Hepatocyte (in vitro differentiated cells): ENCODE measurements around the gene PRDM15. TPM values are rescaled to one million over a fixed set of nuclear protein-coding genes. Genes with fewer than 3 reads are reported as not detected.

Experiments used
- DNase-seq: peaks from one replicate; pipeline ENCODE4 v3.0.0-alpha.2; 2016; ENCODE audit warnings: low spot score
- H2AFZ ChIP-seq: fragments of 200-600 bp; sonication (generic); 2 replicates; pipeline ENCODE4 v1.6.0; 2016; ENCODE audit warnings: antibody characterized with exemption, mild to moderate bottlenecking
- H3K27ac ChIP-seq: fragments of 200-600 bp; sonication (generic); 2 replicates; pipeline ENCODE4 v1.5.1; 2016; ENCODE audit warnings: mild to moderate bottlenecking
- H3K27me3 ChIP-seq: fragments of 200-600 bp; sonication (generic); 2 replicates; pipeline ENCODE4 v1.6.1; 2016
- H3K36me3 ChIP-seq: fragments of 200-600 bp; sonication (generic); replicated peaks from 2 replicates; pipeline ENCODE4 v1.5.1; 2016; ENCODE audit warnings: low read depth; ENCODE audit not compliant: insufficient read depth
- H3K4me1 ChIP-seq: fragments of 200-600 bp; sonication (generic); 2 replicates; pipeline ENCODE4 v1.5.1; 2016; ENCODE audit warnings: mild to moderate bottlenecking, moderate library complexity; ENCODE audit not compliant: insufficient read depth
- H3K4me2 ChIP-seq: fragments of 200-600 bp; sonication (generic); 2 replicates; pipeline ENCODE4 v1.6.0; 2016
- H3K4me3 ChIP-seq: fragments of 200-600 bp; sonication (generic); 2 replicates; pipeline ENCODE4 v1.5.1; 2016; ENCODE audit warnings: mild to moderate bottlenecking
- H3K79me2 ChIP-seq: fragments of 200-600 bp; sonication (generic); 2 replicates; pipeline ENCODE4 v1.6.0; 2017; ENCODE audit warnings: mild to moderate bottlenecking
- H3K9me2 ChIP-seq: fragments of 200-600 bp; sonication (generic); replicated peaks from 2 replicates; pipeline ENCODE4 v1.6.0; 2017; ENCODE audit warnings: mild to moderate bottlenecking; ENCODE audit not compliant: insufficient read depth
- H3K9me3 ChIP-seq: fragments of 200-600 bp; sonication (generic); 2 replicates; pipeline ENCODE4 v1.5.1; 2016; ENCODE audit warnings: low read depth, mild to moderate bottlenecking
- H4K20me1 ChIP-seq: fragments of 200-600 bp; sonication (generic); 2 replicates; pipeline ENCODE4 v1.6.0; 2016; ENCODE audit warnings: mild to moderate bottlenecking; ENCODE audit not compliant: insufficient read depth, poor library complexity, severe bottlenecking
- EZH2 ChIP-seq: fragments of 200-600 bp; sonication (generic); IDR thresholded peaks from 2 replicates; pipeline ENCODE4 v1.6.1; 2016; ENCODE audit warnings: antibody characterized with exemption, mild to moderate bottlenecking, borderline replicate concordance
- EZH2phosphoT487 ChIP-seq: fragments of 200-600 bp; sonication (generic); IDR thresholded peaks from one replicate; pipeline ENCODE4 v1.6.1; 2018; ENCODE audit warnings: antibody characterized with exemption, mild to moderate bottlenecking, low read depth, moderate library complexity; ENCODE audit not compliant: unreplicated experiment, severe bottlenecking
- WGBS: methylation state at CpG from one replicate; pipeline ENCODE4 v1.1.6; 2016; ENCODE audit warnings: low lambda C conversion rate; ENCODE audit errors: missing lambda C conversion rate; 5-methylcytosine and 5-hydroxymethylcytosine counted together
- polyA plus RNA-seq: library from polyadenylated mRNA; unstranded; fragments of >200 nt; fragmentation: Nextera tagmentation; extraction: Ambion mirVana; gene quantifications from 2 replicates; pipeline ENCODE4 v1.2.1, GENCODE V29; 2016
- total RNA-seq: library from RNA; depleted of rRNA; stranded (reverse); fragments of >200 nt; gene quantifications from 2 replicates; pipeline ENCODE4 v1.2.3, GENCODE V29; 2014
- TF ChIP-seq, protein P1 (sequence below): fragments of 200-600 bp; sonication (generic); IDR thresholded peaks from 2 replicates; pipeline ENCODE4 v1.5.1; 2016; ENCODE audit warnings: antibody characterized with exemption, mild to moderate bottlenecking; ENCODE audit not compliant: poor library complexity

PRDM15 gene
- total and polyA plus RNA-seq, 2 experiments from 2014 or later: 3.0 to 4.7 TPM

DNA sequence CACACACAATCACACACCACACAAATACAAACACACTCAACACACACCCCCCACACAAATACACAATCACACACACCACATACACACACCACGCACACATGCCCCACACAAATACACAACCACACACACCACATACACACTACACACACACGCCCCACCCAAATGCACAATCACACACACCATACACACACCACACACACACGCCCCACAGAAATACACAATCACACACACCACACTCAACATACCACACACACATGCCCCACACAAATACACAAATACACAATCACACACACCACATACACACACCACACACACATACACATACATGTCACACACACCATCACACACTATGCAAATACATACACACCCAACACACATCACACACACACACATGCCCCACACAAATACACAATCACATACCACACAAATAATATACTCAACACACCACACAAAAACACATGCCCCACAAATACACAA is 50.2 kb downstream of the PRDM15 start:
- TF ChIP-seq, protein P1, sequence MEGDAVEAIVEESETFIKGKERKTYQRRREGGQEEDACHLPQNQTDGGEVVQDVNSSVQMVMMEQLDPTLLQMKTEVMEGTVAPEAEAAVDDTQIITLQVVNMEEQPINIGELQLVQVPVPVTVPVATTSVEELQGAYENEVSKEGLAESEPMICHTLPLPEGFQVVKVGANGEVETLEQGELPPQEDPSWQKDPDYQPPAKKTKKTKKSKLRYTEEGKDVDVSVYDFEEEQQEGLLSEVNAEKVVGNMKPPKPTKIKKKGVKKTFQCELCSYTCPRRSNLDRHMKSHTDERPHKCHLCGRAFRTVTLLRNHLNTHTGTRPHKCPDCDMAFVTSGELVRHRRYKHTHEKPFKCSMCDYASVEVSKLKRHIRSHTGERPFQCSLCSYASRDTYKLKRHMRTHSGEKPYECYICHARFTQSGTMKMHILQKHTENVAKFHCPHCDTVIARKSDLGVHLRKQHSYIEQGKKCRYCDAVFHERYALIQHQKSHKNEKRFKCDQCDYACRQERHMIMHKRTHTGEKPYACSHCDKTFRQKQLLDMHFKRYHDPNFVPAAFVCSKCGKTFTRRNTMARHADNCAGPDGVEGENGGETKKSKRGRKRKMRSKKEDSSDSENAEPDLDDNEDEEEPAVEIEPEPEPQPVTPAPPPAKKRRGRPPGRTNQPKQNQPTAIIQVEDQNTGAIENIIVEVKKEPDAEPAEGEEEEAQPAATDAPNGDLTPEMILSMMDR: no peak
- TF ChIP-seq EZH2phosphoT487: no peak
- no peak for TF ChIP-seq EZH2
- no peaks in the 10 kb centered on the region for H3K36me3 ChIP-seq
- no peaks in the 10 kb centered on the region for H4K20me1 ChIP-seq
- H3K27me3 ChIP-seq: no peaks in the 10 kb centered on the region
- H3K9me2 ChIP-seq: no peaks in the 10 kb centered on the region
- no peaks in the 10 kb centered on the region for H3K79me2 ChIP-seq
- 50% methylated on average over 3 of the region's 3 CpGs for WGBS
- DNase-seq: no peak
- no peak overlapping the region for H3K4me2 ChIP-seq
- H3K9me3 ChIP-seq: no peaks in the 10 kb centered on the region
- H3K4me1 ChIP-seq: no peaks in the 10 kb centered on the region
- H3K4me3 ChIP-seq: no peak overlapping the region
- no peak overlapping the region for H3K27ac ChIP-seq
- H2AFZ ChIP-seq: no peak overlapping the region

DNA sequence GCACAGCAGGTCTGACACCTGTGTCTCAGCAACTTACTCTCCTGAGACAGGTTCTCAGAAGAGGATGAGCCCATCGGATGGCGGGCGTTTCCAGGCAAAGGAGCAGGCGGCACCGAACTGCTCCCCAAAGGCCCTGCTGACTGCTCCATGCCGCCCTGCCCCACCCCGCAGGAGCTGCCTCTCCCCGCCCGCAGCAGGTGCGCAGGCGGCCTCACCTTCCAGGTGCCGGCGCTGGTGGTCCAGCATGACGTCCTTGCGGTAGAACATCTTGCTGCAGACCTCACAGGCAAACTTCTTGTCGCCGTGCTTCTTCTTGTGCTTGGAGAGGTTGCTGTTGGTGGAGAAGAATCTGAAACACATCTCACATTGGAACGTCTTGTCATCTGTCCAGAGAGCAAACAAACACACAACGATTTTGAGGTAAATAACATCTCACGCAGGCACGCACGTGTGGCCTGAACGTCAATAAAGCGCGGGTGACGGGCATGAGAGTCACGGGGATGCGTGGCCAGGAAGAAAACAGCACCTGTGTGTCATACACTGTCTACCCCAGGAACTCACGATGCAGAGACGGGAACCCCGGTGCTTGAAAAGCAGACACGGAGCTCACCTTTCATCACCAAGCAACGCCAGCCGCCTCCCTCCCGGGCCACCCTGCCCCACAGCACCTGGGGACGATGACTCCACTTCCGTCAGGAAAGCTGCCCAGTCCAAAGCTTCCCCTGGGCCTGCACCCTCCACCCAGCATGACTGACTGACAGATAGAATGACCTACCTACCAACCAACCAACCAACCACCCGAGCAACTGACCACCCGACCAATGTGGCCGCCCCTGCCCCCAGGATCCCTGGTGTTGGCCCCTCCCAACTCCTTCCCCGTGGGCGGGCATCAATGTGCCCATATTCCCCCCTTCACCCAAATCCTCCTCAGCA is 50.9 kb downstream of the PRDM15 start:
- TF ChIP-seq EZH2 (no peak), EZH2phosphoT487 (no peak)
- TF ChIP-seq, protein P1: no peak
- no peak overlapping the region for H3K27ac ChIP-seq
- 93% methylated on average over 37 of the region's 42 CpGs for WGBS
- no peak overlapping the region for H2AFZ ChIP-seq
- H4K20me1 ChIP-seq: no peaks in the 10 kb centered on the region
- no peaks in the 10 kb centered on the region for H3K79me2 ChIP-seq
- no peak for DNase-seq
- H3K9me2 ChIP-seq: no peaks in the 10 kb centered on the region
- H3K27me3 ChIP-seq: no peaks in the 10 kb centered on the region
- no peak overlapping the region for H3K4me2 ChIP-seq
- H3K4me3 ChIP-seq: no peak overlapping the region
- no peaks in the 10 kb centered on the region for H3K36me3 ChIP-seq
- no peaks in the 10 kb centered on the region for H3K4me1 ChIP-seq
- no peaks in the 10 kb centered on the region for H3K9me3 ChIP-seq

DNA sequence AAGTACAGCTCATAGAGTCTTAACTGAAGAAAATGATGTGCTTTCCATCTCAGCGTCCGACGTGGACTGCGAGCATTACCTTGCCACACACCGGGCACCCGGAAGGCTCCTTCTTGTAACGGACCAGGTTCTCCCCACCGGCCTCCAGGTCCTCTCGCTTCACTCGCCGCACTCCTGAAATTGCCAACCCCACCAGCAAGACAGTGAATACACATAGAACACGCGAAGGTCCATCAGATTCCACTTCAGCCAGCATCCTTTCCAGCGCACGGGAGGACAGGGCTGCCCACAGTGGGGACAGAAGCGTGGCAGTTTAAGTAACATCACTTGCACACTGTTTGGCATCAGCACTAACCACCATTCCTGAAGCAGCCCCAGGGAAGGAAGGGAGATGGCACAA is 53.3 kb downstream of the PRDM15 start:
- H2AFZ ChIP-seq: no peak overlapping the region
- no peaks in the 10 kb centered on the region for H3K9me2 ChIP-seq
- no peaks in the 10 kb centered on the region for H3K27me3 ChIP-seq
- H3K79me2 ChIP-seq: no peaks in the 10 kb centered on the region
- H3K36me3 ChIP-seq: no peaks in the 10 kb centered on the region
- WGBS: 97% methylated on average over 16 of the region's 16 CpGs
- H3K4me3 ChIP-seq: no peak overlapping the region
- no peak for DNase-seq
- no peak overlapping the region for H3K27ac ChIP-seq
- TF ChIP-seq EZH2phosphoT487: no peak
- no peaks in the 10 kb centered on the region for H4K20me1 ChIP-seq
- no peak overlapping the region for H3K4me2 ChIP-seq
- H3K4me1 ChIP-seq: no peaks in the 10 kb centered on the region
- H3K9me3 ChIP-seq: no peaks in the 10 kb centered on the region

DNA sequence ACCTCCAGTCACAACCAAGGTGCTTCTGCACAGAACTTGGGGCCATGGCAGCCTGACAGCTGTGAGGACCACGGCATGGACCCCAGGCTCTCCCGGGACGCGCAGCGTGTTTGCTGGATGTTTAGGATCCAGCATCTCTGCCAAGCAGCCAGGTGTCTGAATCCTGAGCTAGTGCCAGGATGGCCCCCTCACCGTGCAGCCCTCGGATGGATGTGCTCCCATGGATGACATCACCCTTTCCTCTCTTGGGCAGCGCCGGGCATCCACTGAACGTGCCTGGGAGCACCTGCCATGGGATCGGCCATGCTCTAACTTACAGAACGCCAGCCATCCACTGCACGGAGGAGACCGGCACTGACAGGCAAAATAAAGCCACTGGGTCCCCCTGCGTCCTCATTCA is 53.9 kb downstream of the PRDM15 start:
- no peaks in the 10 kb centered on the region for H3K27me3 ChIP-seq
- no peaks in the 10 kb centered on the region for H4K20me1 ChIP-seq
- H3K4me2 ChIP-seq: no peak overlapping the region
- no peak overlapping the region for H3K4me3 ChIP-seq
- H3K4me1 ChIP-seq: no peaks in the 10 kb centered on the region
- H3K9me3 ChIP-seq: no peaks in the 10 kb centered on the region
- DNase-seq: no peak
- H2AFZ ChIP-seq: no peak overlapping the region
- TF ChIP-seq, protein P1: no peak
- TF ChIP-seq EZH2: no peak
- no peak for TF ChIP-seq EZH2phosphoT487
- H3K36me3 ChIP-seq: no peaks in the 10 kb centered on the region
- H3K9me2 ChIP-seq: no peaks in the 10 kb centered on the region
- WGBS: 90% methylated on average over 15 of the region's 15 CpGs
- H3K27ac ChIP-seq: no peak overlapping the region
- no peaks in the 10 kb centered on the region for H3K79me2 ChIP-seq
